ENCODE results near the gene MINAR2. TPM values are rescaled to one million over a fixed set of nuclear protein-coding genes. Genes with fewer than 3 reads are reported as not detected.

Gene MINAR2
- total RNA-seq, 4 donors from 2014 or later, result not detected

GRCh38 chr5:129717751-129718310, 30.1 kb upstream of the MINAR2 start:
- no peak for TF ChIP-seq POLR2AphosphoS5 (IDR thresholded peaks at IDR 0.05)
- no peak for TF ChIP-seq POLR2A (IDR thresholded peaks at IDR 0.05)
- no peak for TF ChIP-seq EP300 (IDR thresholded peaks at IDR 0.05)
- TF ChIP-seq CTCF (IDR thresholded peaks at IDR 0.05), result no peak
- H3K27me3 ChIP-seq, result no peaks in the 10 kb centered on the region
- ATAC-seq, result no peak
- no peak overlapping the region for H3K4me3 ChIP-seq
- H3K27ac ChIP-seq, result no peak overlapping the region
- no peaks in the 10 kb centered on the region for H3K36me3 ChIP-seq
- no peaks in the 10 kb centered on the region for H3K9me3 ChIP-seq
- peaks cover 0 to 16% (median 0%) of the 10 kb centered on the region in 3 donors for H3K4me1 ChIP-seq

- 20 to 61% methylated on average over 1 of the region's 1 CpG for WGBS, 2 donors (ENCODE audit: low coverage in 1 of 2)
- no peak overlapping the region for H3K4me3 ChIP-seq
- TF ChIP-seq EP300 (IDR thresholded peaks at IDR 0.05) (no peak), CTCF (IDR thresholded peaks at IDR 0.05) (no peak), POLR2A (IDR thresholded peaks at IDR 0.05) (no peak), POLR2AphosphoS5 (IDR thresholded peaks at IDR 0.05) (no peak)
- H3K9me3 ChIP-seq, result no peaks in the 10 kb centered on the region
- ATAC-seq, result no peak
- H3K27ac ChIP-seq, result no peak overlapping the region
- peaks cover 0 to 16% (median 0%) of the 10 kb centered on the region in 3 donors for H3K4me1 ChIP-seq
- no peaks in the 10 kb centered on the region for H3K27me3 ChIP-seq
- H3K36me3 ChIP-seq, result no peaks in the 10 kb centered on the region
Observed at GRCh38 chr5:129718471-129719090, 29.3 kb upstream of the MINAR2 start.

- 59 to 71% methylated on average over 2 of the region's 2 CpGs for WGBS, 2 donors (ENCODE audit: low coverage in 1 of 2)
Observed at GRCh38 chr5:129724222-129724621, 23.7 kb upstream of the MINAR2 start.

GRCh38 chr5:129724647-129725046, 23.2 kb upstream of the MINAR2 start:
- no peaks in the 10 kb centered on the region for H3K27me3 ChIP-seq
- WGBS, 2 donors (ENCODE audit: low coverage in 1 of 2), result 86 to 97% methylated on average over 3 to 4 of the region's 4 CpGs
- H3K4me1 ChIP-seq, result no peaks in the 10 kb centered on the region
- no peaks in the 10 kb centered on the region for H3K9me3 ChIP-seq
- no peak for ATAC-seq
- H3K27ac ChIP-seq, result no peak overlapping the region
- no peaks in the 10 kb centered on the region for H3K36me3 ChIP-seq
- H3K4me3 ChIP-seq, result no peak overlapping the region
- TF ChIP-seq POLR2A (IDR thresholded peaks at IDR 0.05) (no peak), EP300 (IDR thresholded peaks at IDR 0.05) (no peak), POLR2AphosphoS5 (IDR thresholded peaks at IDR 0.05) (no peak), CTCF (IDR thresholded peaks at IDR 0.05) (no peak)

More at GRCh38 chr5:129724222-129724621, 23.7 kb upstream of the MINAR2 start:
- ATAC-seq, result no peak
- H3K36me3 ChIP-seq, result no peaks in the 10 kb centered on the region
- no peaks in the 10 kb centered on the region for H3K27me3 ChIP-seq
- no peaks in the 10 kb centered on the region for H3K4me1 ChIP-seq
- no peak overlapping the region for H3K27ac ChIP-seq
- H3K4me3 ChIP-seq, result no peak overlapping the region
- no peaks in the 10 kb centered on the region for H3K9me3 ChIP-seq
- TF ChIP-seq POLR2AphosphoS5 (IDR thresholded peaks at IDR 0.05) (no peak), EP300 (IDR thresholded peaks at IDR 0.05) (no peak), POLR2A (IDR thresholded peaks at IDR 0.05) (no peak), CTCF (IDR thresholded peaks at IDR 0.05) (no peak)

GRCh38 chr5:129739773-129740172, 8.1 kb upstream of the MINAR2 start:
- no peaks in the 10 kb centered on the region for H3K27me3 ChIP-seq

More at GRCh38 chr5:129739773-129740172, 8.1 kb upstream of the MINAR2 start:
- H3K36me3 ChIP-seq, result no peaks in the 10 kb centered on the region
- H3K4me3 ChIP-seq, result no peak overlapping the region
- H3K9me3 ChIP-seq, result no peaks in the 10 kb centered on the region
- TF ChIP-seq POLR2AphosphoS5 (IDR thresholded peaks at IDR 0.05) (no peak), CTCF (IDR thresholded peaks at IDR 0.05) (no peak), EP300 (IDR thresholded peaks at IDR 0.05) (no peak), POLR2A (IDR thresholded peaks at IDR 0.05) (no peak)
- no peak for ATAC-seq
- no peak overlapping the region for H3K27ac ChIP-seq
- no peaks in the 10 kb centered on the region for H3K4me1 ChIP-seq
- WGBS, 2 donors (ENCODE audit: low coverage in 1 of 2), result 43 to 60% methylated on average over 2 of the region's 2 CpGs
